Measurements from ENCODE around the gene CLDN24.

CLDN24 gene

DNA sequence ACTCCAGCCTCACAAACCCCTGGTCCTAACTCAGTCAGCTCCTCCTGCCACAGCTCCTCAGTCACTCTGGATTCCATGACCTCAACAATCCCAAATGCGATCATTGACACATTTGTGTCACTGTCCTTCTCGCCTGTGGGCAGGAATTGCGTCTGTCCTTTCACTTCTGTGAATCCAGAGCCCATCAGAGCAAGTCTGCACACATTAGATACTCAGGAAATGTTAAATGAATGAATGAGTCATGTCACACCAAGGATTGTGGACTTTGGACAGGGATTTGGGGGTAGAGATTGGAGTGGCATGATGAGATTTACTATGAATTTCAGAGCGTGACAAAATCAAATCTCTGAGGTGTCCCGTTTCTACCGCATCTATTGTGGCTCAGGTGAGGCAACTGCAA, 11.8 kb upstream of the CLDN24 start:
- TF ChIP-seq, protein P1, sequence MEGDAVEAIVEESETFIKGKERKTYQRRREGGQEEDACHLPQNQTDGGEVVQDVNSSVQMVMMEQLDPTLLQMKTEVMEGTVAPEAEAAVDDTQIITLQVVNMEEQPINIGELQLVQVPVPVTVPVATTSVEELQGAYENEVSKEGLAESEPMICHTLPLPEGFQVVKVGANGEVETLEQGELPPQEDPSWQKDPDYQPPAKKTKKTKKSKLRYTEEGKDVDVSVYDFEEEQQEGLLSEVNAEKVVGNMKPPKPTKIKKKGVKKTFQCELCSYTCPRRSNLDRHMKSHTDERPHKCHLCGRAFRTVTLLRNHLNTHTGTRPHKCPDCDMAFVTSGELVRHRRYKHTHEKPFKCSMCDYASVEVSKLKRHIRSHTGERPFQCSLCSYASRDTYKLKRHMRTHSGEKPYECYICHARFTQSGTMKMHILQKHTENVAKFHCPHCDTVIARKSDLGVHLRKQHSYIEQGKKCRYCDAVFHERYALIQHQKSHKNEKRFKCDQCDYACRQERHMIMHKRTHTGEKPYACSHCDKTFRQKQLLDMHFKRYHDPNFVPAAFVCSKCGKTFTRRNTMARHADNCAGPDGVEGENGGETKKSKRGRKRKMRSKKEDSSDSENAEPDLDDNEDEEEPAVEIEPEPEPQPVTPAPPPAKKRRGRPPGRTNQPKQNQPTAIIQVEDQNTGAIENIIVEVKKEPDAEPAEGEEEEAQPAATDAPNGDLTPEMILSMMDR (conservative IDR thresholded peaks at IDR 0.05), result no peak
- no peak overlapping the region for H3K27ac ChIP-seq

DNA sequence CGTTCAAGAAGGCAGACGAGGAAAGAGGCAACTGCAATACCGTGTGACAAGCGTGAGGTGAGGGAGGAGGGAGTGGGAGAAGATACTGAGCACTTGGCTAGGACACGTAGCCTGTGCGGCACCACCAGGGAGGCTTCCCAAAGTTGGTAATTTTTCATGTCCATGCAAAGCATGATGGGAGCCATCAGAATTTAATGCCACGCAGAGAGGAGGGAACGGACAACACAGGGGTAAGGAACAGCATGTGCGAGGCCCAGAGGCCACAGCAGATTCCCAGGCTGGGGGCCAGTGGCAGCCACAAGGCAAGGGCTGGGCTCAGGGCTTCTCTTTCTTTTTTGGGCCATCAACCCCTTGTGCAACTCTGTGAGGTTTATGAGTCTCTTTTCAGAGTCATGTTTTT, 11.0 kb upstream of the CLDN24 start:
- TF ChIP-seq, protein P1 (conservative IDR thresholded peaks at IDR 0.05), result no peak
- no peak overlapping the region for H3K27ac ChIP-seq

GRCh38 chr4:183332447-183332846, 10.2 kb upstream of the CLDN24 start:
- TF ChIP-seq, protein P1 (conservative IDR thresholded peaks at IDR 0.05), result no peak
- no peak overlapping the region for H3K27ac ChIP-seq

DNA sequence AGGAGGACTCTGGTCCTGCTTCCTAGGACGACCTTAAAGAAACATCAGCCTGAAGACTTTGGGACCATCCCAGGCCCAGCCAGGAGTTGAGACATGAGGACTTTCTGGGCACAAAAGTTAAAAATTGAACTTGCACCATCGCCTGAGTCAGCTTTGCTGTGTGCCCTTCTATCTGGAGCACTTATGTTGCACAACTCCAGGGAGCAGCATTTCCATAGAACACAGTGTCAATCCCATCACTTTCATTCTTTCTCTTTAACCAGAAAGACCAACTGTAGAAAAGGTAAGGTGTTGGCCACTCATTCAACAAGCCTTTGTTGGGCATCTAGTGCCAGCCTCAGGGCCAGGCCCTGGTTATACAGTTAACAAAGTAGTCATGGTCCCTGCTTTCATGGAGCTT, 8.6 kb upstream of the CLDN24 start:
- H3K27ac ChIP-seq, result no peak overlapping the region
- TF ChIP-seq, protein P1 (conservative IDR thresholded peaks at IDR 0.05), result no peak

DNA sequence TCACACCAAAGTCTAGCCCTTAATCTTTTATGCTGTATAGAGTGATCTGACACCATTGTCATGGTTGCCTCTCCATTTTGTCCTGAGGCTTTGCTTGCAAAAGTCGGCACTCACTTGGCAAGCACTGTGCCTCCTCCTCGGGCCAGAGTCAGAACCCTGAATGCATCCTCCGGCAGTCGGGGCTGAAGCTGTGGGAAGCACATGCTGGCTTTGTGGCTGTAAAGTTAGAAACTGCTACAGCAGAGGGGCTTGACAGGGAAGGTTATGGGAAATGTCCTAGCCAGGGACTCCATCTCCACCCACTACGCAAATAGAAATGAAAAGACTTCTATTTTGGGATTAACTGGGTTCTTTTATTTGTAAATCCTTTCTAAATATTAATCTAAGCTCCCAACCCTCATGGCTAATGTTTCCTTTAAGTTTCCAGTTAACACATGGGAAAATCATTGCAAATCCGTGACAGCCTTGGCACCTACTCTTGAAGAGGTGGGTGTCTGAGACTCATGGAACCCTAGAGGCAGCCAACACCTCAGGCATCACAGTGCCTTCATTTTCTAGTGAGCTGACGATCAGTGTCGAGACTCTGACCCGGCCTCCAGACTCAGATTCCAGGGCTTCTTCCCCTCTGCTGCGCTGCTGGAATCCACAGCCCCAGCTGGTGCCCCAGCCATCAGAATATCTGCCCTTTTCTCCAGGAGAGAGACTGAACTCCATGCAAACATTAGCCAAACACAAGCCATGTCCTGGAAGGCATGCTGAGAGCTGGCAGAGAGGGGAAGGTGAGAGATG, 7.9 kb upstream of the CLDN24 start:
- TF ChIP-seq, protein P1 (conservative IDR thresholded peaks at IDR 0.05), result no peak
- no peak overlapping the region for H3K27ac ChIP-seq

DNA sequence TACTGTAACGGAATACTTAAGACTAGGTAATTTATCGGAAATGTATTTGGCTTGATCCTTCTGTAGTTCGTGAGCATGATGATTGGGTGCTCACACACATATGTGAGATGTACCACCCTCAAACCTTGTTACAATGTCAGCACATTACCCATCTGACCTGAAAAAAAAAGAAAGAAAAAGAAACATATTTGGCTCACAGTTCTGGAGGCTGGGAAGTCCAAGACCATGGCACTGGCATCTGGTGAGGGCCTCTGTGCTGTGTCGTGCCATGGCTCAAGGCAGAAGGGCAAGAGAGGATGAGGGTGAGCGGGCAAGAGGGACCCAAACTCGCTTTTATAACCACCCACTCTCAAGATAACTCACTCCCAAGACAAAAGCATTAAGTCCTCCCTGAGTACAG, 7.0 kb upstream of the CLDN24 start:
- no peak overlapping the region for H3K27ac ChIP-seq
- TF ChIP-seq, protein P1 (conservative IDR thresholded peaks at IDR 0.05), result no peak

GRCh38 chr4:183328832-183329231, 6.6 kb upstream of the CLDN24 start:
- H3K27ac ChIP-seq, result no peak overlapping the region
- TF ChIP-seq, protein P1 (conservative IDR thresholded peaks at IDR 0.05), result no peak

Measured in VCaP (cell line).